Activated CD4-positive, alpha-beta T cell treated with anti-CD3 and anti-CD28 coated beads, Interleukin-2, amount 10 ng/mL, durations not matched to agents 7 days and 5 days (primary cell): ENCODE results near the gene SLC4A1. TPM values are rescaled to one million over a fixed set of nuclear protein-coding genes. Genes with fewer than 3 reads are reported as not detected.

Source experiments
- CTCF ChIA-PET: fragments of 350-600 bp; sonication (Branson Sonifier 250); formaldehyde crosslinking; loops from one replicate; lab custom pipeline; 2021; ENCODE audit warnings: antibody characterized with exemption; lab: Charles Lee
- POLR2A ChIA-PET: fragments of 350-600 bp; sonication (Branson Sonifier 250); formaldehyde crosslinking; loops from one replicate; lab custom pipeline; 2021; ENCODE audit warnings: antibody characterized with exemption; lab: Charles Lee
- DNase-seq: peaks from one replicate; pipeline ENCODE4 v3.0.0-alpha.2; 2020
- H3K27ac Mint-ChIP-seq: one replicate; pipeline ENCODE4 v1.8.0; 2021; ENCODE audit warnings: mild to moderate bottlenecking, moderate library complexity, mixed read lengths
- H3K27me3 Mint-ChIP-seq: one replicate; pipeline ENCODE4 v1.8.0; 2021; ENCODE audit warnings: mixed read lengths
- H3K36me3 Mint-ChIP-seq: one replicate; pipeline ENCODE4 v1.8.0; 2021; ENCODE audit warnings: low read depth, mixed read lengths
- H3K4me1 Mint-ChIP-seq: one replicate; pipeline ENCODE4 v1.8.0; 2021; ENCODE audit warnings: mixed read lengths
- H3K4me3 Mint-ChIP-seq: one replicate; pipeline ENCODE4 v1.8.0; 2021; ENCODE audit warnings: mild to moderate bottlenecking, moderate library complexity, mixed read lengths
- H3K9me3 Mint-ChIP-seq: one replicate; pipeline ENCODE4 v1.8.0; 2021; ENCODE audit warnings: mixed read lengths
- total RNA-seq, 2 experiments: library from RNA; stranded (reverse); gene quantifications; one replicate each; pipeline ENCODE4 v1.2.3, GENCODE V29; 2021

Gene SLC4A1
- total RNA-seq, 2 experiments from 2014 or later, result not detected

GRCh38 chr17:44280392-44280937 is 12.5 kb upstream of the SLC4A1 start:
- no peak overlapping the region for H3K4me3 Mint-ChIP-seq
- peaks cover 8% of the 10 kb centered on the region for H3K27me3 Mint-ChIP-seq
- CTCF ChIA-PET, result no interaction called here

GRCh38 chr17:44279666-44280391 is 11.9 kb upstream of the SLC4A1 start:
- no peak overlapping the region for H3K4me3 Mint-ChIP-seq
- H3K36me3 Mint-ChIP-seq, result no peaks in the 10 kb centered on the region
- DNase-seq, result peak; percentile 15
- peaks cover 10% of the 10 kb centered on the region for H3K4me1 Mint-ChIP-seq
- POLR2A ChIA-PET, result no interaction called here
- CTCF ChIA-PET, result interaction anchor here (0.9 to 1.1 kb wide), 2 partner anchors 15 to 38 kb away, joined by 4 read pairs; no protein-coding TSS in a partner anchor
- peak overlapping the region; percentile 36 for H3K27ac Mint-ChIP-seq
- H3K27me3 Mint-ChIP-seq, result peaks cover 10% of the 10 kb centered on the region
- H3K9me3 Mint-ChIP-seq, result no peaks in the 10 kb centered on the region

More at GRCh38 chr17:44280392-44280937, 12.5 kb upstream of the SLC4A1 start:
- Mint-ChIP-seq H3K36me3 (no peaks in the 10 kb centered on the region), H3K4me1 (peaks cover 10% of the 10 kb centered on the region), H3K27ac (peak overlapping the region; percentile 36), H3K9me3 (no peaks in the 10 kb centered on the region)
- no peak for DNase-seq
- POLR2A ChIA-PET, result no interaction called here

GRCh38 chr17:44279346-44279665 is 11.4 kb upstream of the SLC4A1 start:
- Mint-ChIP-seq H3K27me3 (peaks cover 10% of the 10 kb centered on the region), H3K27ac (no peak overlapping the region), H3K36me3 (no peaks in the 10 kb centered on the region), H3K4me3 (no peak overlapping the region), H3K9me3 (no peaks in the 10 kb centered on the region), H3K4me1 (peaks cover 10% of the 10 kb centered on the region)
- no peak for DNase-seq
- ChIA-PET POLR2A (no interaction called here), CTCF (interaction anchor here (0.9 to 1.1 kb wide), 2 partner anchors 14 to 39 kb away, joined by 4 read pairs; no protein-coding TSS in a partner anchor)

GRCh38 chr17:44277976-44278375 is 10.0 kb upstream of the SLC4A1 start:
- Mint-ChIP-seq H3K27ac (no peak overlapping the region), H3K4me1 (peaks cover 10% of the 10 kb centered on the region), H3K9me3 (no peaks in the 10 kb centered on the region), H3K4me3 (no peak overlapping the region), H3K36me3 (no peaks in the 10 kb centered on the region), H3K27me3 (peaks cover 10% of the 10 kb centered on the region)
- no peak for DNase-seq
- ChIA-PET CTCF (interaction anchor here (0.6 kb wide), 1 partner anchor 151 kb away, joined by 3 read pairs; no protein-coding TSS in a partner anchor), POLR2A (no interaction called here)

GRCh38 chr17:44273607-44274006 is 5.7 kb upstream of the SLC4A1 start:
- POLR2A ChIA-PET, result interaction anchor here (0.5 kb wide), 1 partner anchor 283 kb away, joined by 3 read pairs; the partner anchor contains the start of gene FZD2
- Mint-ChIP-seq H3K4me1 (no peaks in the 10 kb centered on the region), H3K4me3 (no peak overlapping the region), H3K27me3 (peaks cover 10% of the 10 kb centered on the region), H3K36me3 (no peaks in the 10 kb centered on the region), H3K9me3 (no peaks in the 10 kb centered on the region), H3K27ac (no peak overlapping the region)
- CTCF ChIA-PET, result interaction anchor here (0.6 to 1.5 kb wide), 2 partner anchors 9 to 70 kb away, joined by 4 to 5 read pairs; no protein-coding TSS in a partner anchor
- no peak for DNase-seq

GRCh38 chr17:44272954-44273353 is 5.0 kb upstream of the SLC4A1 start:
- H3K27ac Mint-ChIP-seq, result no peak overlapping the region
- H3K4me1 Mint-ChIP-seq, result no peaks in the 10 kb centered on the region
- no peak for DNase-seq
- no peaks in the 10 kb centered on the region for H3K36me3 Mint-ChIP-seq
- H3K9me3 Mint-ChIP-seq, result no peaks in the 10 kb centered on the region
- CTCF ChIA-PET, result interaction anchor here (1.5 kb wide), 1 partner anchor 10 kb away, joined by 4 read pairs; no protein-coding TSS in a partner anchor
- POLR2A ChIA-PET, result interaction anchor here (0.5 kb wide), 1 partner anchor 284 kb away, joined by 3 read pairs; the partner anchor contains the start of gene FZD2
- peaks cover 6% of the 10 kb centered on the region for H3K27me3 Mint-ChIP-seq
- H3K4me3 Mint-ChIP-seq, result no peak overlapping the region

- Mint-ChIP-seq H3K27me3 (peaks cover 2% of the 10 kb centered on the region), H3K9me3 (no peaks in the 10 kb centered on the region), H3K4me3 (no peak overlapping the region), H3K36me3 (no peaks in the 10 kb centered on the region), H3K4me1 (no peaks in the 10 kb centered on the region), H3K27ac (no peak overlapping the region)
- DNase-seq, result no peak
- ChIA-PET POLR2A (no interaction called here), CTCF (no interaction called here)
These were observed 4.5 kb upstream of the SLC4A1 start for GRCh38 chr17:44272321-44272951.

GRCh38 chr17:44269535-44270240 is 1.8 kb upstream of the SLC4A1 start:
- POLR2A ChIA-PET, result no interaction called here
- H3K27me3 Mint-ChIP-seq, result no peaks in the 10 kb centered on the region
- no peak overlapping the region for H3K27ac Mint-ChIP-seq
- no peak overlapping the region for H3K4me3 Mint-ChIP-seq
- CTCF ChIA-PET, result interaction anchor here (0.6 kb wide), 1 partner anchor 75 kb away, joined by 3 read pairs; no protein-coding TSS in a partner anchor
- no peak for DNase-seq
- H3K4me1 Mint-ChIP-seq, result no peaks in the 10 kb centered on the region
- H3K36me3 Mint-ChIP-seq, result no peaks in the 10 kb centered on the region
- H3K9me3 Mint-ChIP-seq, result no peaks in the 10 kb centered on the region

- no peak for DNase-seq
- POLR2A ChIA-PET, result no interaction called here
- Mint-ChIP-seq H3K4me3 (no peak overlapping the region), H3K36me3 (no peaks in the 10 kb centered on the region), H3K27me3 (no peaks in the 10 kb centered on the region), H3K27ac (no peak overlapping the region), H3K9me3 (no peaks in the 10 kb centered on the region), H3K4me1 (no peaks in the 10 kb centered on the region)
- CTCF ChIA-PET, result no interaction called here
These were observed 987 bp upstream of the SLC4A1 start for GRCh38 chr17:44268709-44269534.

GRCh38 chr17:44267165-44267455 is 825 bp downstream of the SLC4A1 start:
- H3K36me3 Mint-ChIP-seq, result no peaks in the 10 kb centered on the region
- POLR2A ChIA-PET, result no interaction called here

GRCh38 chr17:44266402-44267164 is 1.4 kb downstream of the SLC4A1 start:
- no peak overlapping the region for H3K27ac Mint-ChIP-seq
- H3K4me3 Mint-ChIP-seq, result no peak overlapping the region
- no peaks in the 10 kb centered on the region for H3K4me1 Mint-ChIP-seq
- DNase-seq, result no peak
- no peaks in the 10 kb centered on the region for H3K27me3 Mint-ChIP-seq
- H3K36me3 Mint-ChIP-seq, result no peaks in the 10 kb centered on the region
- POLR2A ChIA-PET, result no interaction called here
- H3K9me3 Mint-ChIP-seq, result no peaks in the 10 kb centered on the region
- CTCF ChIA-PET, result no interaction called here

More at GRCh38 chr17:44267165-44267455, 825 bp downstream of the SLC4A1 start:
- no peak for DNase-seq
- Mint-ChIP-seq H3K4me3 (no peak overlapping the region), H3K27me3 (no peaks in the 10 kb centered on the region), H3K27ac (no peak overlapping the region), H3K4me1 (no peaks in the 10 kb centered on the region), H3K9me3 (no peaks in the 10 kb centered on the region)
- CTCF ChIA-PET, result no interaction called here
